LoVo (cell line): Measurements from ENCODE around the gene IMP3.

Source experiments
- DNase-seq: peaks from one replicate; pipeline ENCODE4 v3.0.0-alpha.2; 2016; ENCODE audit warnings: low spot score

The IMP3 gene

GRCh38 chr15:75620841-75621391 is 19.1 kb downstream of the IMP3 start:
- DNase-seq, result no peak

GRCh38 chr15:75620058-75620820 is 19.8 kb downstream of the IMP3 start:
- DNase-seq, result no peak

GRCh38 chr15:75616766-75617165 is 23.3 kb downstream of the IMP3 start:
- DNase-seq, result no peak

GRCh38 chr15:75606711-75607699 is 33.0 kb downstream of the IMP3 start:
- DNase-seq, result no peak

- DNase-seq, result no peak
Measured at GRCh38 chr15:75606026-75606425, 34.0 kb downstream of the IMP3 start.

- no peak for DNase-seq
Measured at GRCh38 chr15:75599401-75599800, 40.6 kb downstream of the IMP3 start.

- no peak for DNase-seq
Measured at GRCh38 chr15:75598361-75598760, 41.7 kb downstream of the IMP3 start.

GRCh38 chr15:75597667-75598341 is 42.2 kb downstream of the IMP3 start:
- no peak for DNase-seq

GRCh38 chr15:75596703-75597345 is 43.2 kb downstream of the IMP3 start:
- DNase-seq, result no peak

GRCh38 chr15:75594276-75594675 is 45.7 kb downstream of the IMP3 start:
- no peak for DNase-seq

- no peak for DNase-seq
Measured at GRCh38 chr15:75591655-75592364, 48.2 kb downstream of the IMP3 start.

GRCh38 chr15:75590239-75590638 is 49.8 kb downstream of the IMP3 start:
- DNase-seq, result no peak
